Cortex of kidney (tissue), 1 donor: Measurements from ENCODE around the gene TBL3.
"Not testable (repeated sequence)": the region's sequence is repeated elsewhere in the genome, so short reads cannot be mapped to it uniquely, and the experiment has no call there.

Source experiments
- DNase-seq: peaks from one replicate; lab custom pipeline; 2025; lab: John Stamatoyannopoulos, UW

Gene TBL3

DNA sequence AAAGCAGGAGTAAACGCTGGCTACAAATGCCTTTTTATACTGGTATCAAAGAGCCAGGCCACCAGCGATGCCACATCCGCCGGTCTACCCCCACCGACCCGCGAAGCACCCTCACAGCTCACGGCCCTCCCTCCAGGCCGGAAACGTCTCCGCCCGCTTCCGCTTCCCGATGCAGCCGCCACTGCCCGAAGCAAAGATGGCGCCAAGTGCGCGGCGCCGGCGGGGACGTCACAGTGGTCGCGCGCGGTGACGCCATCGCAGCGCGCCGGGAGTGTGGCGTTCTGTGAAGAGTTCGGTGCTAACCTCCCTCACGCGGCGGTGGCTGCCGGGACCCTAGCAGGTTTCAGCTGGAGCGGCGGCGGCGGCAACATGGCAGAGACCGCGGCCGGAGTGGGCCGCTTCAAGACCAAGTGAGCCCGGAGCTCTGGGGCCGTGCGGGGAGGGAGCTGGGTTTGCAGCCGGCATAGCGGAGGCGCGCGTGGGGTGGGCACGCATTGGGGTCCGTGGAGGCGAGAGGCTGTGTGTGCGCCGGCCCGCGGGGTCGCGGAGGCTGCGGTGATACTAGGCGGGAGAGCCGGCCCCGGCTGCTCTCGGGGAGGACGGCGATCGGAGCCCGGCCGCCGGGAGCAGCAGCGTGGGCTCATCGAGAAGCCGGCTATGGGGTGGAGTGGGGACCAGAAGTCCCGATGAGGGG lies at the start of gene TBL3:
Gene TBL3, plus strand, starts transcription at position 258 of the 694 bp plus-strand sequence. Its CDS starts 112 bp downstream, at position 370.
- peak; percentile 74 for DNase-seq

DNA sequence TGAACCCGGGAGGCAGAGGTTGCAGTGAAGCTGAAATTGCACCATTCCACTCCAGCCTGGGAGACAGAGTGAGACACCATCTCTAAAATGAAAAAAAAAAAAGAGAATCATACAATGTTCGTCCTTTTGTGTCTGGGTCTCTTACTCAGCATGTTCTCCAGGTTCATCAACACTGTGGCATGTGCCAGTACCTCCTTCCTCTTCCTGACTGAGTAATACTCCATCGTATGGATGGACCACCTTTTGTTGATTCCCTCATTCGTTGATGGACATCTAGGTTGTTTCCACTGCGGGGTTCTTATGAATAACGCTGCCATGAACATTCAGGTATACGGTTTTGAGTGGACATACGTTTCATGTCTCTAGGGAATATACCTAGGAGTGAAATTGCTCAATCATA lies 49.5 kb upstream of the TBL3 start:
- no peak for DNase-seq

DNA sequence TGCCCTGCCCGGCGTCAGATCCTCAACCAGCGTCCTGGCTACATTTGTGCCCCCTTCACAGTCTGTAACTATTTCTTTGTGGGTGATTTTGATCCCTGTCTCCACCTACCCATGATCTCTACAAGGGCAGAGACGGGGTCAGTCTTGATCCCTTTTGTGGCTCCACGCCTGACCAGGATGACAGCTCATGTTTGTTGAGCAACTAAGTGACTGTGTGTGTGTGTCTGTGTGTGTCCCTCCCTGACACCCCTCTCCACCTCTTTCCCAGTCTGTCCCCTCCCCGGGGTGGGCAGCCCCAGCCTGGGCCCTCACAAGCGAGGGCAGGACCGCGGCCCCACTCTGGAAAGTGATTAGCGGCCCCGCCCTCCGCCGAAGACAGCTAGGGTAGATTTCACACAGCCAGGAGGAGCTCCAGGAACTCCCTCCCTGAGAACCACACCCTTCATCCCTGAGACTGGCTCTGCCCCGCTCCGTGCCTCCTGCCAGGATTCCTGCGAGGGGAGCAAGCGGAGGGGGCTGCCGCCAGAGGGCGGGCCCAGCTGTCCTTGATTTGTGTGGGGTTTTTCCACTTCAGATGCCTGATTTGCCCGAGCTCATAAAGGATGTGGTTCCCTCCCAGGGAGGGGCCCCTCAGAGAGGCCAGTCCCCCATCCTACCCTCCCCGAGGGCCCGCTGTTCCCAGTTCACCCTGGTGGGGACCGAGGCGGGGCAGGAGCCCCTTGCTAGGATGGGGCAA lies 48.4 kb upstream of the TBL3 start:
- no peak for DNase-seq

DNA sequence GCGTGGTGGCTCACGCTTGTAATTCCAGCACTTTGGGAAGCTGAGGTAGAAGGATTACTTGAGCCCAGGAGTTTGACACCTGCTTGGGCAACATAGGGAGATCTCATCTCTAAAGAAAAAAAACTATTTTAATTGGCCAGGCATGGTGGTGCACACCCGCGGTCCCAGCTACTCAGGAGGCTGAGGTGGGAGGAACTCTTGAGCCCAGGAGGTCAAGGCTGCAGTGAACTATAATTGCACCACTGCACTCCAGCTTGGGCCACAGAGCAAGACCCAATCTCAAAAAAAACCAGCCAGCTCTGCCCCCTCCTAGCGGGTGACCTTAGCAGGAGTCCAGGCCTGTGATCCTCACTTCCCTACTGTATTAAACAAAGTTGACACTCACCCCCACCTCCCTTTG lies 47.8 kb upstream of the TBL3 start:
- DNase-seq = no peak

DNA sequence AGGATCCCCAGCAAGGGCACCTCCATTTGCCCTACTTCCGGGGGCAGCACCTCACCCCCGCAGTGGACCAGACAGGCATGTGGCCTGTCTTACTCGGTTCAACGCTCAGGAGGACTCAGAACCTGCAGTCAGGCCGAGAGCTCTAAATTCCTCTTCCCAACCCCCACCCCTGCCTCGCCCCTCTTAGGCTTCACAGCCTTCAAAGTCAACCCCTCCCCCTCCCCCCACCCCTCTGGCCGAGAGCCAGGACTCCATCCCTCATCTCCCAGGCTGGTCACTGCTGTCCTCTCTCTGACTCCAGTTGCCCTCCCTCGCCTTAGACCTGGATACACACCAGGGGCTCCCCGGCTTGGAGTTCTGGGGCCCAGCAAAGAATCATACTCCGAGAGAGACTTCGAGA lies 45.6 kb upstream of the TBL3 start:
- no peak for DNase-seq

DNA sequence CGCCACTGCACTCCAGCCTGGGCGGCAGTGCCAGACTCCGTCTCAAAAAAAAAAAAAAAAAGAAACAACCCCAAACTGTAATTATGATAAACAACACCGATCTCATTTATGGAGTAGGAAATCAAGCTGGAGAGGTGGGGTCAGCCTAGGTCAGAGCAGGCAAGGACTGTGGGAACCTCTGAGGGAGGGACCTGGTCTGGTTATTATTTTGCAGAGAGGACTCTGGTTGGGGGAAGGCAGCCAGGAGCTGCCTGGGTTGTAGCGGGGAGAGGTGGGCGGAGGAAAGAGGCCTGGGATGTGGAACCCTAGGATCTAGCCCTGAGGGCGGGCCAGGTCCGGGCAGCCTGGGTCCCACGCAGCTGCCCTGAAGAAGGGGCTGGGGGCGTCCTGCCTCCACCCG lies 42.7 kb upstream of the TBL3 start:
- no peak for DNase-seq

DNA sequence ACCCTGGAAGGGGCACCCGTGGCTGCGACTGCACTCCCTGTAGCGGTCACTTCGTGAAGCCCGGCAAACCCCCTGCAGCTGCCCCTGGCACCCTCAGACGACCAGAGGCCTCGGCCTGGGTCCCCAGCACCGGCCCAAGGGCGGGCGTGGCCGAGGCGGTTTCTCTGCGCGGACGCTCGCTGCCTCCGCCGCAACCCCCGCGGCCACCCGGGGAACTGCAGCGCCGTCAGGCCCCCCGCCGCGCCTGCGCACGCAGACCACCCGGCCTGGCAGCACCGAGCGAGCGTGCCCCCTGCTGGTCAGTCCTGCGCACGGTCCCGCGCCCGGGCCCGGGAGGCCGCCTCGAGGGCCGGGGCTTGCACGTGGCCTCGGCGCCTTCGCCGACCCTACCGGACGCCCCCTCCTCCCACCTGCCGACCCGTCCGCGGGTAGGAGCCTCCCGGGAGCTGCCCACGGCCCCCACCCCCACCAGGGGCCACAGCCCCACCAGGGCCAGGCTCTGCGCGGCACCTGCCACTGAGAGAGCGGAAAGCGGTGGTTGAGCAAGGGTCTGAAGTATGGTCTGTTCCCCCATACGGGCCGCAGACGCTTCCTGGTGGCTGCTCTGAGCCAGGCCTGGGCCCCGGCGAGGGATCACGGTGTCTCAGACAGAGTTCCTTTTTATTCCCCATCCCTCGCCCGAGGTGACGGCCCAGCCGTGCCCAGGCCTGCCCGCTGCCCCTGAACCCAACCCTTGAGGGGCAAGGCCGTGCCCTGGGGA lies 42.1 kb upstream of the TBL3 start:
- DNase-seq = no peak

DNA sequence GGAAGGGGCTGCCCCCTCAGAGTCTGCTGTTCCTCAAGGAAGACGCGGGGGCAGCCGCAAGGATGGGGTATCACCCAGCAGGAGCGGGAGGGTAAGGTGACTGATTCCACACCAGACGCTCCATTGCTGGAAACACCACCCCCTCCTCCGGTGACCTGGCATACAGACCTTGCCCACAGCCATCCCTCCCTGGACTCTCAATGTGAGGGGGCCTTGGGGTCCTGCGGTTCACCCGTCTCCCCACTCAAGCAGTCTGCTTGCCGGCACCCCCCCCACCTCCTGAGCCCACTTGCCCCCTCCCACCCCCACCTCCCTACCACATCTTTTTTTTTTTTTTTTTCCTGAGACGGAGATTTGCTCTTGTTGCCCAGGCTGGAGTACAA lies 41.5 kb upstream of the TBL3 start:
- no peak for DNase-seq

DNA sequence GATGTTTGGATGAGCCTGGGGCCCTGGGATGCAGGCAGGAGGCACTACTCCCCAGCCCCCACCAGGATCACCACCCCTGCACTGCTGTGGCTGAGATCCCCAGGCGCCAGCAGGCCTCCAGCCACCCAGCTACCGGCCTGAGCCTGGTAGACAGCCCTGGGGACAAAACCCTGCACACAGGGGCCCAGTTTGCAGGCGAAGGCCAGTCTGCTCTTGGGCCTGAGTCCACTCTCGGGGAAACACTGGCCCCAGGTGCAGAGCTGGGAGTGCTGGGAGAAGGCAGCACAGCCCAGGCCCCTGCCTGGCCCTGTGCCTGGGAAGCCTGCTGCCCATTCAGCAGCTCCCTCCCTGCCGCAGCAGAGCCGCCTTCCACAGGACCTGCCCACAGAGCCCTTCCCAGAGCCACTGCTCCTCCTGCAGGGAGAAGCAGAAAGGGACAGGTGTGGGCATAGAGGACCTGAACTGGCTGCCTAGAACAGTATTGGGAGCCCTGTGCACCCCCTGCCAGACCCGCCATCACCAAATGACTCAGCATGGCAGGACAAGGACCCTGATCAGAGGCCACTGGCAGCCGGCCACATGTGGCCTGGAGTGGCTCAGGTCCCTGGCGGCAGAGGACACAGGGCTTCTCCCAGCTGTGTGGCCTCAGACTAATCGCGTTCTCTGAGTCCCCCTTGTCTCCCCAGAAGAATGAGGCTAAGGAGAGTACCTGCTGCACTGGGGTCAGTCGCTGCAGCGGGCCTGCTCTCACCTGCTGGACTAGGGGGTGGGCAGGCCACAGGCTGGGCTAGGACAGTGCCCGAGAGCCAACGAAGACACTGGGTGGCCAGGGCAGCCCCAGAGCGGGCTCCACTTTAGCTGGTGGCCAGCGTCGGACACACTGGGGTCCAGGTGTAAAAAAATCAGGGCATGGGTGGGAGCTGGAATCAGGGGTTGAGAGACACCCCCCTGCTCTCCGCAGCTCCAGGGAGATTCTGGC lies 39.5 kb upstream of the TBL3 start:
- DNase-seq = no peak

DNA sequence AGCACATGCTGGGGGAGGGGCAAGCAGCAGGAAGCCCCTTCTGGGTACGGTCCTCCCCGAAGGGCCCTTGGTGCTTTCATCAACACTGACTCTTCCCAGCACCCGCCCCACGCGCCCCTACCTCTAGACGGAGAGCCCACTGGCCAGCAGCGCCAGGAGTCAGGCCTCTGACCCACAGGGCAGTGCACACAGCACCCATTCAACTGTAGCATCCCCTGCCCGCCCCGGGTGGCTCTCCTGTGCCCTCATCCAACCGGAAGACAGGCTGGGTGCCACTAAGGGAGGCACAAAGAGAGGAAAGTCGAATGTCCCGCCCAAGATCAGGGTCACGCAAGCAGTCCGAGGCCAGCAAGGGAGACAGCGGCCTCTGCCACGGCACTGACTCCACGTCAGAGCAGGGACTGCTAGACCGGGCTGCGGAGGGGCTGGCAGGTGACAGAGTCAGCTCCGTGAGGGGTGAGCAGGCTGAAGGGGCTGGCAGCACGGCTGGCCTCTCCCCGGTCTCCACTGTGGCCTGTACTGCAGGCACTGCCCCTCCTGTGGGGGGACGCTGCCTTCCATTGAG lies 38.7 kb upstream of the TBL3 start:
- DNase-seq = no peak

DNA sequence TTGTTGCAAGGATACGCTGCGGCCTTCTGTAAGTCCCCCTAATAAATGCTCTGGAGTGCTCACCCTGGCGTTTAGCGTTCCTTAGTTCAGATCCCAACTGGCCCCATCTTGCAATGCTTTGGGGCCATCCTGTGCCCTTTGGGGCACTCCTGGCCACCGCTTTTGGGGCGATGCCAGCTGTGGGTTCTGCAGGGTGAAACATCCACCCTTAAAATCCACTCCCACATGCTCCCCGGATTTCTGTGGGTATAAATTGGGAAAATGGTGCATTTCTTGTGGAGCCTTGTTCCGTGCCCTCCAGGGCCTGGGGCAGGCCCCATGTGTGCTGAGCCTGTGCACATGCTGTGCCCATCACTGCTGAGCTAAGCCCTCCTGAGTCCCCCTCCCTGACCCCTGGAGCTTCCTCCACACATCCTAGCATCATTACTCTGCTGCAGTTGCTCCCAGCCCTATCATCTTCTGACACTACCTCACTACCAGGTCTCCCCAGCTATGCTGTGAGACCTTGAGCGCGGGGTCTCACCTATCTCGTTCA lies 34.8 kb upstream of the TBL3 start:
- DNase-seq = no peak

DNA sequence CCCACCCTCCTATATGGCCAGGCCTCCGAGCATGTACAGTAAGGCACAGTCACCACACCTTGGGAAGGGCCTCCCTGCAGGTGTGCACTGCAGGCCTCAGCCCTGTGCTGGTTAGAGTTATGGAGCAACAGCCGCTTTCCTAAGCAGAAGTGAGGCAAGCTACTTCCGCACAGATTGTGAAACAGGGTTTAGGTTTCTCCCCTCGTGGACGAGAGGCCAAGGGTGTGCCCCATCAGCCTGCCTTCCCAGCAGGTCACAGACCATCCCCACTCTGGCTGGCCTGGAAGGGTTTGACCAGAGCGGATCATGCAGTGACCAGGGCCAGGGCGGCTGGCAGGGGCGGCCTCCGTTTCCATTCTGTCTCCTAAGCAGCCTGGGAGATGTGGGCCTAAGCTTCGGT lies 33.5 kb upstream of the TBL3 start:
- DNase-seq = no peak

DNA sequence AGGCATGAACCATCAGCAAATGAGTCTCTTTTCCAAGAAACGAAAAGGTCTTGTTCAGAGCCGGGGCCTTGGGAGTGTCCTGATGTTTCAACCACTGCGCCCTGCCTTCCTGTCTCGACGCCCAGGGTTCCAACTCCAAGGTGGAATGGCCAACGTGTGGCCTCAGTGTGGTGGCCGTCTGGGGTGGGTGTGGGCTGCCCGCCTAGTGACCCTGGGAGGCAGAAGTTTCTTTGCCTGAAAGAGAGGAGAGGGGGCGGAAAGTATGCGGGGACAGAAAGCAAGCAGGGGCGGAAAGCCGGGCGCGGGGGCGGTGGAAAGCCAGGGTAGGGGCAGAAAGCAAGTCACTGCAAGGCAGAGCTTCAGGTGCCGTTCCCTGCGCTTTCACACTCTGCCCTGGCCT lies 32.9 kb upstream of the TBL3 start:
- no peak for DNase-seq

DNA sequence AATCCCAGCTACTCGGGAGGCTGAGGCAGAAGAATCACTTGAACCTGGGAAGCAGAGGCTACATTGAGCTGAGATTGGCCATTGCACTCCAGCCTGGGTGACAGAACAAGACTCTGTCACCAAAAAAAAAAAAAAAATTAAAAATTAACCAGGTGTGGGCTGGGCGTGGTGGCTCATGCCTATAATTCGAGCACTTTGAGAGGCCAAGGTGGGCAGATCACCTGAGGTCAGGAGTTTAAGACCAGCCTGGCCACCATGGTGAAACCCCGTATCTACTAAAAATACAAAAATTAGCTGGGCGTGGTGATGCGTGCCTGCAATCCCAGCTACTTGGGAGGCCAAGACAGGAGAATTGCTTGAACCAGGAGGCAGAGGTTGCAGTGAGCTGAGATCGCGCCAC lies 32.0 kb upstream of the TBL3 start:
- not testable (repeated sequence) for DNase-seq

DNA sequence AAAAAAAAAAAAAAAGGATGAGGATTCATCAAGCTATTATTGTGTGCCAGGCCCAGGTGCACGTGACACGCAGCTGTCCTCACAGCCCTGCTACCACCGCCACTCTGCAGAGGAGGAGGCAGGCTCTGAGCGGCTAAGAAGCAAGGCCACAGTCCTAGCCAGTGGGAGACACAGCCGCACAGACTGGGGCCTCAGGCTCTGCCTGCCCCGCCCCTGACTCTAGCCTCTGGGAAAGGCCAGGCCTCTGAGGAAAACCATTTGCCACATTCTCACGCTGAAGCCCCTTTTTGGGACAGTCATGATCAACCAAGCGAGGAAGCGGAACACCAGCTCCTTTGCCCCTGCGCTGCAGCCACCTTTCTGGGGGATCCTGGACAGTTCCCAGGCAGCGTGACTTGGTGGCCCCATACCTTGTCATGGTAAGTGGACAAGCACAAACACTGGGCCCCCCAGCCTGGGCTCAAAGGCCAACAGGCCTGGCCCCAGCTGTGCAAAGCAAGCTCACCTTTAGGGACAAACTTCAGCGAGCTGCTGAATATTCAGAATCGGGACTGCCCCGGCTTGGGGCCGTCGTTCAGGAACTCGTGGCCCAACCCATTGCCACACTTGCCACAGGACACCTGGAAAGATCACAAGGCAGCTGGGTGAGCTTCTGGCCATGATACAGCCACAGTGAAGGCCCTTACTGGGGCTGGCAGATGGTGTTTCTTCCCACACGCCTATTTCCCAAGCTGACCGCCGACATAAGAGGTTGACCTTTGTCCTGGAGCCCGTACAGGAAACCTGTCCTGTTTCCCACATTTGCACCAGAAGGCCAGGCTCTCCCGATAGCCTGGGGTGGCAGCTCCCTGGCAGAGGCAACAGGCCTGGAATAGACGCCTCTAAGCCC lies 31.3 kb upstream of the TBL3 start:
- DNase-seq = no peak

DNA sequence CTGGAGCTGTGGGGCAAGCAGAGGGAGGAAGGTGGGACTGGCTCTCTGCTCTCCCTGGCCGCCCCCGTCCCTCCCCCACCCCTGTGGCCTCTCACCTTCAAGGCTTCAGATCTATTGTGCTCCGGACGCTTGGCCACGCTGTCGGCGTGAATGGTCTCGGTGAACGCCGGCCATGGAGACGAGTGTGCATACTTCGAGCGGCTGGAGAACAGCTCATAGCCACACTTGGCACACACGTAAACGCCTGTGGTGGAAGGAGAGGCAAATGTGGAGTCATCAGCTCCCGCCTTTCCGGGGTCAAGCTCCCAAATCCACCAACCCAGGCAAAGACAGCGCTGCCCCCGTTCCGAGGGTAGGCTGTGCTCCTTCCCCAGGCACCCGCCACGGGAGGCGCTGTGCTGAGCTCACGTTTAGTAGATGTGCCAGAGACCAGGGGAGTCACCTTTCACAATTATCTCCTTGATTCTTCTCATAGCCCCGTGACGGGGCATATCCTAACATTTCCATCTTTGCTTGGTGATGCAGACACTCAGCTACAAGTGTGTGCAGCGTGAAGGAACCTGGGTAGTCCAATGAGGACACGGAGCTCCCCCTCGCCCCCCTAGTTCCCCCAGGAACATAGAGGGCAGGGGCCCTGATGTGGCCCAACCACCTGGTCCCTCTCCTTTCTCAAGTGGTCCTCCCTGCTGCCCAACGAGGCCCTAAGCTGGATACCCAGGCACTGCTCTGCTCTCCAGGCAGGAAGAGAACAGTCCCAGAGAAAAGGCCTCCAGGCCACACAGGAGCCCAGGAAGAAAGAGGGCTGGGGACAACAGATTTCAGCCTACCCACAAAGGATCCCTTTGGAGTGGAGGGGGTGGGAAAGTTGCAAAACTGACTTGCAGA lies 30.4 kb upstream of the TBL3 start:
- DNase-seq = no peak

DNA sequence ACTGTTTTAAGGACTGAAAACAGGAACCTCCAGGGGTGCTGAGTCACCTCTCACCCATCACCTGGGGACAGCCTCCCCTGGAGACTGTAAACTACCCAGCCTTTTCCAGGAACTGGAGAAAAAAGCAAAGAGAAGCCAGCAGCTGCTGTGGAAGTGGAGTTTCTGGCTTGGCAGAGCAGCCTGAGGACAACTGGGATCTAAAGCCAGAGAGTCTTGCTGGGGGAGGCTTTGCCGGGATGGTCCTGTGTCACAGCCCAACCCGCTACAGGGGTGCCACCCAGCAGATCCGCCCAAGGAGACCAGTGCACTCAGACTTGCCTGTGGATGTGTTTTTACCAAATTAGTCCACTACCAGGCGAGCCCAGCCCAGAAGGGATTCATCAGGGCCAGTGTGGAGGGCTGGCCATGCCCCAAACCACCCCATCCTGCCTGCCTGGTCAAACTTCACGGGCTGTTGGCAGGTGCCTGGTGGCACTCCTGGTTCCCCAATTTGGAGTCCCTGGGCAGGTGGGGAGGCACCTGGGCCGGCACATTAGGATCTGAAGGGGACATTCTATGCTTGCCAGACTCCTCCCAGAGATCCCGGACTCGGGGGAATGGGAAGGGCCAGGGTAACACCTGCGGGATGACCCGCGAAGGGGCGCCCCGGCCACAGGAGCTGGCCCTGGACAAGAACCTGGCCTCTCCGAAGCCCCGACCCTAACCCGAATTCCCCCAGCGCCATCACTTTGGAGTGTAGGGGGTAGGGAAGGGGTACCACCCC lies 29.6 kb upstream of the TBL3 start:
- no peak for DNase-seq
